HG03135 (cell line): ENCODE results near the gene LAIR2.
A peak's percentile ranks its signal among the peaks of the same experiment; 100 is the strongest.
"Not testable (repeated sequence)": the region's sequence is repeated elsewhere in the genome, so short reads cannot be mapped to it uniquely, and the experiment has no call there.

Experiments used
- ATAC-seq: cut with Tn5 transposase; IDR thresholded peaks from one replicate; pipeline ENCODE4 v1.9.1; 2021; ENCODE audit warnings: mild to moderate bottlenecking, moderate library complexity; ENCODE audit not compliant: unreplicated experiment

Gene LAIR2

DNA sequence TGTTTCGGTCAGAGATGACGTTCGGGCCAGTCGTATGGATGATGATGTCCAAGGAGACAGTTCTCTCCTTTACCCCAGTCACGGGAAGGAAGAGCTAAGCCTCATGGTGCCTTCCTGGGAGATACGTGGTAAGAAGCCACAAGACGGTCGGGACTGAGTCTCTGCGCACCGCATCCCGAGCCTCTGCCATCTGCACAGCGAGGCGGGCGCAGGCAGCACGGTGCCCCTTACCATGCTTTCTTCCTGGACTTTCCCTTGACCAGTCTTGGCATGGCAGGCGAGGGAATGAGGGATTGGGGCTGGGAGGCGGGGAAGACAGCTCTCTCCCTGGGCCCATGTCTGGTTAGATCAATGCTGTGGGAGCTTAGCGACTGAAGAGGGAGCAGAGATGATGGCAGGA lies 10.1 kb upstream of the LAIR2 start:
- ATAC-seq = no peak

DNA sequence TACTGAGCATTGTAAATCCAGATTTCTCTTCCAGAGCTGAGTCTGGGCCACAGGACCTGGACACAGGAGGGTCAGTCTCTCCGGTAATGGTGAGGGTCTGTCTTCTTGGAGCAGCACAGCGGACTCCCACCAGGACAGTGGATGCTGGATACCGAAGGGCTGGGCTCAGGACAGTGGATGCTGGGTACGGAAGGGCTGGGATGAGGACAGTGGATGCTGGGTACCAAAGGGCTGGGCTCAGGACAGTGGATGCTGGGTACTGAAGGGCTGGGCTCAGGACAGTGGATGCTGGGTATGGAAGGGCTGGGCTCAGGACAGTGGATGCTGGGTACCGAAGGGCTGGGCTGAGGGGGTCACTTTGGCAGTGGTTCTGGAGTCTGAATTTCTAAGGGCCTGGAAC lies 9.6 kb upstream of the LAIR2 start:
- not testable (repeated sequence) for ATAC-seq

DNA sequence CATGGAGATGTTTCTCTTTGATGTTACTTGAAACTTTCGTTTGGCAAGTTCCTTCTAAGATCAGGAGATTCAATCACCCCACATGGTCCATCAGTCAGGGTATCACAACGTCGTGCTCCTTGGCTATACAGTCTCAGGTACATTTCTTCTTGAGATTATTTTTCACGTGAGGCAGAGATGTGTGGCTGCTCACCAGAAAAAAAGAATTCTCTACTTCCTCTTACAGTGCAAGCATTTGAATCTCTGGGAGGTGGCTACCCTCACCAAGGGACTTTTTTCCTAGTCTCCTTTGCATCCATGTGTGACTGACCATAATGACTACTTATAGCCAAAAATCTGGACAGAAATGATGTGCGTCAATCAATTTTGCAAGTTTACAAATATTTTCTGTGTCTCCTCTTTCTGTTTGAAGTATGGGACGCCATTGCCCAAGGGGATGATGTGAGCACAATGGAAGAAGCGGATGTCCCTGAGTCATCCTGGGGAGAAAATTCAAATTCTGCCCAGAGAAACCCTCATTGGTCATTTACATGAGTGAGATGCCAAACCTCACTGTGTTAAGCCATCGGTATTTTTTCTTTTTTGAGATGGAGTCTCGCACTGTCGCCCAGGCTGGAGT lies 8.6 kb upstream of the LAIR2 start:
- no peak for ATAC-seq

DNA sequence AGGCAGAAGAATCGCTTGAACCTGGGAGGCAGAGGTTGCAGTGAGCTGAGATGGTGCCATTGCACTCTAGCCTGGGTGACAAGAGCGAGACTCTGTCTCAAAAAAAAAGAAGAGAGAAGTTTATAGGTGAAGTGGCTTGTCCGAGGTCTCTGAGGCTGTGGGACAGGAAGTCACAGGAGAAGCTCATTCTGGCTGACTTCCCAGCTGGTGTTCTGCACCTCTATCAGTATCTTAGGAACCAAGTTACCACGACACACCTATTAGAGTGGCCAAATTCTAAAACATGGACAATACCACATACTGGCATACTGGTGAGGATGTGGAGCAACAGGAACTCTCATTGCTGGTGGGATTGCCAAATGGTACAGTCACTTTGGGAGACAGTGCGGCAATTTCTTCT lies 7.3 kb upstream of the LAIR2 start:
- not testable (repeated sequence) for ATAC-seq

DNA sequence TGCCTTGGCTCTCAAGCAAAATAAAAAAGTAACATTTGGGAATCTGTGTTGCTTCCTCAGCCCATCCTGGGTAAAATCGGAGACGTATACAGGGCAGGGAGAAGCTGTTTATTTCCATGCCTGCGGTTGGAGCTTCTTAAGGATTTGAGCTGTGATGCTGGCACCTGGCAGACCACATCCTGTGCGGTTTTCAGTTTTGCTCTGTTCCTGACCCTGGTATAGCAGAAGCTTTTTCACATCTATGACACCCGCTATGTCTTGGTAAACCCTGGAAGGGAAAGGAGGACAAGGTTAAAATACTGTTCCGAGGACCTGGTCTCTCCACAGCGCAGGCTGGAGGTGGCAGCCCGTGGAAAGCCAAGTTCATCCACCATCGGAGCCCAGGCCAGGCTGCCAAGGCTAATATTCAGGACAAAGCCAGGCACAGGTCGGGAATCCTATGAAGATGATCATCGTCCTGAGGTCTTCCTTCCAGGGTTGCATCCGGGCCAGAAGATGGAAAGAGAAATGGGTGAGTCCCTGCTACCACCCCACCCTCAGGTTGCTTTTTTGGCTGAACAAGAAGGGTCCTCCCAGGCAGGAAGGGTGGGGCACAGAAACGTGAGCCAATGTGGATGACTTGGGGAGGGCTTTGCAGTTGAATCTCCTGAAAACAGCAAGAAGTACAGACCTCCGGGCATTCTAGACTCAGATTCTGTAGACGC lies 4.7 kb upstream of the LAIR2 start:
- not testable (repeated sequence) for ATAC-seq

DNA sequence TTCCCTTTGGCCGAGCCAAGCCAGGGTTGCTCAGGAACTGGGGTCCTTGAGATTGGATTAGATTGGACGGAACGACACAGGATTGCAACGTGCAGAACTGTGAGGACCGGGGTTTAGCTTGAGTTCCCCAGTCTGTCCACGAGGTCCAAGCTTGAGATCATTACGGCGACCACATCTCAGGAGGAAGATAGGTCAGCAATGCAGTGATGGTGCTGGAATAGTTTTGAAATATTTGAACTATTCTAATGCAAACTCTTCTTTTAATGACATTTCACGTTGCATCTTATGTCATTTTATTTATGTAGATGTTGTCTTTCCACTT lies 4.2 kb upstream of the LAIR2 start:
- not testable (repeated sequence) for ATAC-seq

DNA sequence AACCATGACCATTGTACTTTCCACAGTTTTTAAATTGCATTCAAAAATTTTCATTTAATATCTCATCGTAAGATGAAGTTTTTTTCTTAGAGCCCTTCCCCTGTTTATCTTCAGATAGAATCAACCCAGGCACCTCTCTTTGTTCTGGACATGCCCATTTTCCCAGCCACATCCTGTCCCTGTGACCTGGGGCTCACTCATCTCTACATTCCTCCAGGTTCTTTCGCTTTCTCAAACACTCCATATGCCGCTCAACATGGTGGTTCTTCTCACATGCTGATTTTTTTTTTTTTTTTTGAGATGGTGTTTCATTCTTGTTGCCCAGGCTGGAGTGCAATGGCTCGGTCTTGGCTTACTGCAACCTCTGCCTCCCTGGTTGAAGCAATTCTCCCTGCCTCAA lies 2.9 kb downstream of the LAIR2 start:
- ATAC-seq = not testable (repeated sequence)

DNA sequence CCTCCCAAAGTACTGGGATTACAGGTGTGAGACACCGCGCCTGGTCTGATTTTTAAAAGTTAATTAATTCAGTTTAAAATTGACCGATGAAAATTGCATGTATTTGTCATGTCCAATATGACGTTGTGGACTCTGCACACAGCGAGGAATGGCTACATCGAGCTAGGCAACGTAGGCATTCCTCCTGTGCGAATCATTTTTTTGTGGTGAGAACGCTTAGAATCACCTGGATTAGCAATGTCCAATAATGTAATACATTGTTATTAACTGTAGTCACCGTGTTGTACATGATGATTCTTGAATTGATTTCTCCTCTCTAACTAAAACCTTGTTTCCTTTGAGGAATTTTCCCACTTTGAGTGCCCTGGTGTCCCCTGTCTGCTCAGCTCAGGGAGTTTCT lies 3.4 kb downstream of the LAIR2 start:
- ATAC-seq = no peak

DNA sequence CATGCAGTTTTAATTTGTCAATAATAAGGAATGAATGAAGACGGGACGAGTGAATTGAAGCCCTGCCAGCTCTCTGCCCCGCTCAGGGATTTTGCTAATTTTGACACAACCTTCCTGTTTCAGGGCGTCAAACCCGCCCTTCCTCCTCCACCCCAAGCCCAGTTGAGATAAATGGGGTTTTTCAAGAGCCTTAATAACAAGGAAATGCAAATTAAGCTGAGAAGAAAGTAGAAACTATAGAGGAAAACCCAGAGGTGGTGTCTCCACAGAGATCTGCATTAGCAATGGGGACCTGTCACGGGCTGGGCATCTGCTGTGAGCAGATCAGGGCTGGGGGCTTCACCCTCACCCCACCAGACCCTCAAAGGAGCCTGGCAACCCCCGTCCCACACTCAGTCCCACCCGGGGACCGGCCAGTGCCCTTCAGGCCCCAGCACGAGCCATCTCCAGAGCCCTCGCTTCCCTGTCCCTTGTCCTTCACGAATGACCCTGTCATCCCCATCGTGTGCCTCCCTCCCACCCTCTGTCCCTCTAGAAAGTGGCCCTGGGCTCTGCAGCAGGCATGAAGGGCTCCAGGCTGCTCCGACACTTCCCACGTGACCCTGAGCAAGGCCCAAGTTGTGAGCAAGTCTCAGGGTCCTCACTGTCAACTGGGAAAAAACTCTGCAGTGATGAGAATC lies 4.5 kb downstream of the LAIR2 start:
- ATAC-seq = not testable (repeated sequence)

DNA sequence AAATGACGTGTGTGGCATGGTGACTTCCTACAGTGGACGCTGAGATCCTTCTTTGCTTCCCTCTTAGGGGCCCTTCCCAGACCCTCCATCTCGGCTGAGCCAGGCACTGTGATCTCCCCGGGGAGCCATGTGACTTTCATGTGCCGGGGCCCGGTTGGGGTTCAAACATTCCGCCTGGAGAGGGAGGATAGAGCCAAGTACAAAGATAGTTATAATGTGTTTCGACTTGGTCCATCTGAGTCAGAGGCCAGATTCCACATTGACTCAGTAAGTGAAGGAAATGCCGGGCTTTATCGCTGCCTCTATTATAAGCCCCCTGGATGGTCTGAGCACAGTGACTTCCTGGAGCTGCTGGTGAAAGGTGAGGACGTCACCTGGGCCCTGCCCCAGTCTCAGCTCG lies 5.2 kb downstream of the LAIR2 start:
- no peak for ATAC-seq

DNA sequence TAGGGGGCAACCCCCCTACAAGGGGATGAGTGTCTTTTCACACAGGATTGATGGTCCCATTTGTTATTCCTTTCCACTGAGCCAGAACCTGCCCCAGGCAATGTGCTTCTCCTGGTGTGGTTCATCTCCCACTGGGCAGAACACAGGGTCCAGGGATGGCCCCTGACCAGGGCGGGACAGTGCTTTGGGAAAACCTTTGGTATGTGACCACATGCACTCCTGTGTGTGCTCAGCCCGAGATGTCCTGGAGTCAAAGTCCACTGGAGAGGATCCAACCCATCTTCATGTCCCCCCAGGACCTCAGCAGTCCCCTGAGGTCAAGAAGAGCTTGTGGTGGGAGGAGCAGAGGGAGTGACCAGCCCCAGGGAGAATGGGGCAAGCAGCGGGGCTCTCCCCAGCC lies 5.9 kb downstream of the LAIR2 start:
- ATAC-seq = not testable (repeated sequence)

DNA sequence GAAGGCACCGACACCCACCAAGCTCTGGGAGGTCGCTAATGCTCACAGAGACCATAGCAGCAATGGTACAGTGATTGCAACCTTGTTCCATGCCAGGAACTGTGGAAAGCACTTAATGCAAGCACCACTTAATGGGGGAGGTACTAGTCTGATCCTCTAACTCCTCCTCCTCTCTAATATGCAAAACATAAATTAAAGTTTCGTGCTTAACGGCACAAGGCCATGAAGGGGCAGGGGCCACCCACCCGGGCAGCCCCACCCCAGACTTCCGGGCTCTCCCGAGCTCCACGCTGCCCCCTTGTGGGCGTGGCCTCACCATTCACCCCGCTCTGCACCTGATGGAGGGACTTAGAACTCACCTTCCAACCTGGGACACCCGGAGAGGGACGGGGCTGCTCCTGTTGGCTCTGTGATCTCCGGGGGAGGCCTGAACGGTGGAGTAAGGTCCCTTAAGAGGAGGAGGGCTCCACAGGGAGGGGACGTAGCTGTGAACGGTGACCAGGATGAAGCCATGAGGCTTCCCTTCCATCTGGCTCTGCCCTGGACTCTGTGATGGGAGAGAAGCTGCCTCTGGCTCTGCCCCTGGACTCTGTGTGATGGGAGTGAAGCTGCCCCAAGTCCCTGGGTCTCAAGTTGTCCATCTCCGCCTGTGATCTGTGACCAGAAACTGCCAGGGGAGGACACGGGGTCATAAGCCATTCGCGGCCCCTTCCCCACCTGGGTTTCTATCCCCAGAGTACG lies 6.7 kb downstream of the LAIR2 start:
- ATAC-seq = not testable (repeated sequence)

DNA sequence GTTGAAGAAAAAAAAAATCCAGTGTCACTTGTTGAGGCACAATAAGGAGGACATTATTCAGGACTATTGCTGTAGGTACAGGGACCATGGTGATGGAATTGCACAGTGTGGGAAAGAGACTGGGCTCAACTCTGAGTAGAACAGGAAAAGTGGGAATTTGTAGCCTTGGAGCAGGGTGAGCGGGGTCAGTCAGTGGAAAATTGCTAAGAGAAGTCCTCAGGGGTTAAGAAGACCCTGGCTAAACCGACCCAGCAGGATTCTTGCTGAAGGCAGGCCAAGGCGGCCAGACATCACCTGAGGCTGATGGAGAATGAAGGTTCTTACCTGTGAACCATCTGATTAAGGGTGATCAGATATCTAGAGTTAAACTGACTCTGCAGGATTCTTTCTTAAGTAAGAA lies 12.5 kb downstream of the LAIR2 start:
- no peak for ATAC-seq

DNA sequence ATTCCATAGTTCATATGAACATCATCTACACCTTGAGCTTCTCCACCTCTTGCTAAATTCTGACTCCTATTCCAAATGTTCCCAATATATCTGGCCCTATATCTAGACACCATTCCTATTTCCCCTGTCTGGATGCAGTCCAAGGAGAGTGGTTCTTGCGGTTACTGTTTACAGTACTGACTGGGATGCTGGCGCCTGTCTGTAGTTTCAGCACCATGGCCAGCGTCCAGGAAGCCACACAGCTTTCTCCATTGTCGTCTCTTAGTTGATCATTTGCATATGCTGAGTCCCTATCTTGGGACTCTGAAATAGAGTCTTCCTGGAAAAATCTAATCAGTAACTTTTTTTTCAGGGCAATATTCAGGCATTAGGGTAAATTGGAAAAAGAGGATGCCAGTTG lies 14.9 kb downstream of the LAIR2 start:
- no peak for ATAC-seq

DNA sequence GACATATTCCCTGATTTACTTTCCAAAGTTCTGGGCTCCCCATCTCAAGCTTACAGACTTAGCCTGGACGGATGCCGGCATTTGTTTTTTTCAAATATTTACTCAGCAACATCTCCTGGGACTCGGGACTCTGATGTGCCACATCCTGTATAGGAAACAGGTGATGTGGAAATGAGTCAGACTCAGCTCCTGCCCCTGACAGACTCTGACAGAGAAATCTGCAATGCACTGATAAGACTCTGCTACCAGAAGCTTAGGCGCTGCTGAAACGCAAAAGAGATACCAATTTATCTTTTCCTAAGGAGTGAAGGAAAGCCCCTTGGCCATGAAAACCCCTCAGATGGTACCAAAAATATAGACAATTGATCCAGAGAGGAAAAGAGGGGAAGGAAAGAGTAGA lies 16.2 kb downstream of the LAIR2 start:
- ATAC-seq = peak; percentile 64

DNA sequence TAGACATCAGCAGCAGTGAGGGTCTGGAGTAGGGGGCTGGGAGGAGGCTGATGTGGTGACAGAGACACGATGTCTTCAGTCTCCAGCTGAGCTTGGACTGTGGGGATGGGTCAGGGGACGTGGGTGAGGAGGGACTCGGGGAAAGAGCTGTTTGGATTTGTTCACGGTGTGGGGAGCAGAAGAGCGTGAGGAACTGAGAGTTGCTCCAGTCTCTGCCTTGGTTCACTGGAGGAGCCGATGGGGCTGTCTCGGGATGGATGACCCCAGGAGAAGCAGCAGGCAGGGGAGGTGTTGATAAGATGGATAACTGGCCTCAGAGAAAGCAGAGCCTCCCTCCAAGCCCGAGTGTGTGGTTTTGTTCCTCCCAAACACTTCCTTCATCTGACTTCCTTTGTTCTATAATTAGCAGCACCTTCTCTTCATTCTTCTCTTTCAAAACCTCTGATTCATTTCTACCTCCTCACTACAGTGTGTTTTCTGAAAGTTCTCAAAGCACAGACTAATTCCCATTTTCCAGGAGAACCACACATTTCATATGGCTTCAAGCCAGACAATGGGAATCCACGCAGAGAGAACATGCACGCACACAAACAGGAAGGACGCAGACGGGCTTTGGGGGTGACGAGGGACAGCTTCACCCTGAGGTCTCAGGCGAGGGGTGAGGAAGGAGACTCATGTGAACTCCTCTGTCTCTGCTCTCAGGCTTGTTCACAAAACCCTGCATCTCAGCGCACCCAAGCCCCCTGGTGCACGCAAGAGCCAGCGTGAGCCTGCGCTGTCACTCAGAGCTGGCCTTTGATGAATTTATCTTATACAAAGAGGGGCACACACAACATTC lies 18.6 kb downstream of the LAIR2 start:
- ATAC-seq = no peak

DNA sequence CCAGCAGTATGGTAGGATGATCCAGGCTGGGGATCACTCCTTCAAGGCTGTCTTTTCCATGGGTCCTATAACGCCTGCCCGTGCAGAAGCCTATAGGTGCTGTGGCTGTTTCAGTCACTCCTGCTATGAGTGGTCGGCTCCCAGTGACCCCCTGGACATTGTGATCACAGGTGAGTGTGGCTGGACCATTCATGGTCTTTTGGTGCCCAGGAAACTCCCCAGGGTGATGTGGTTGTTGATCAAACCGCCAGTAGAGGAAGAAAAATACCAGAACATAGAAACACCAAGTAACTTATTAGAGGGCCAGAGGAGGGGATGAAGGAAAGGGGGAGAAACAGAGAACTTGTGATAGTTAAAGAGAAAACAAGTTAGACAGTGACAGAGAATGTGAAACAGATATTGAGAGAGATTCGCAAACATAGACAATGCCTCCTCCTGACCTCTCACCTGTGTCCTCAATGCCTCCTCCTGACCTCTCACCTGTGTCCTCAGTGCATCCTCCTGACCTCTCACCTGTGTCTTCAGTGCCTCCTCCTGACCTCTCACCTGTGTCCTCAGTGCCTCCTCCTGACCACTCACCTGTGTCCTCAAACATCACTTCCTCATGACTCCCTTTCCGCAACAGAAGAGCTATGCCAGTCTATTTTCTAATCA lies 19.4 kb downstream of the LAIR2 start:
- ATAC-seq = no peak

DNA sequence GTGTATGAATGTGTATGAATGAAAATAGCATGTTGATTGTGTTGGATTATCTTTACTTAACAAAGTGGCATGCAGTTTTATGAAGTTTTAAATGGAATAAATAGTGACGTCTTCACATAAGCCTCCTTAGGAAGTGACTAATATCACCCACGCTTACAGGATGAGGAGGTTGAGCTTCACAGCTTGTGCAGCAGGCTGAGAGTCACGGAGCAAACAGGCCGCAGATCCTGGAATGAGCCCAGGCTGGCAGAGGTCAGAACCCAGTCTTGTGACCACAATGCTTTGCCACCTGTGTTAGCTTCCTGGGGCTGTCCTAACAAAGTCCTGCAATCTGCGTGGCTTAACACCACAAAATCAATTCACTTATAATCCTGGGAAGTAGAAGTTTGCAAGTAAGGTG lies 20.8 kb downstream of the LAIR2 start:
- ATAC-seq = no peak

DNA sequence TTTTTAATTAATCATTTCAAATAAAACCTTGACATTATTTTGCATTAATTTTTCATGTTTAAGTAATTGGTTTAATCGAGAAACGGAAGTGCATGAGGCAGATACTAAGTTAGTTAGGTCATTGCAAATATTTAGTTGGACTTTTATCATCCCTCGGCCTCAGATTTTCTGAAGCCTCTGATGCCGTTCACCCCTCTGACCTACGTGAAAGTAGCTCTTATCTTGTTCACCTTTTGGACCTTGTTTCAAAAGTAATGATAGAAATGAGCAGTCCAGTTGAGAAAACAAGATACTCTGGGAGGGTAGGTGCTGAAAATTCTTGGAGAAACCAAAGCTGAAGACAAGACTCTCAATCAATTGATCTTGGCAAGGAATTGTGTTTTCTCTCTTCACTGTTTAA lies 23.0 kb downstream of the LAIR2 start:
- no peak for ATAC-seq

DNA sequence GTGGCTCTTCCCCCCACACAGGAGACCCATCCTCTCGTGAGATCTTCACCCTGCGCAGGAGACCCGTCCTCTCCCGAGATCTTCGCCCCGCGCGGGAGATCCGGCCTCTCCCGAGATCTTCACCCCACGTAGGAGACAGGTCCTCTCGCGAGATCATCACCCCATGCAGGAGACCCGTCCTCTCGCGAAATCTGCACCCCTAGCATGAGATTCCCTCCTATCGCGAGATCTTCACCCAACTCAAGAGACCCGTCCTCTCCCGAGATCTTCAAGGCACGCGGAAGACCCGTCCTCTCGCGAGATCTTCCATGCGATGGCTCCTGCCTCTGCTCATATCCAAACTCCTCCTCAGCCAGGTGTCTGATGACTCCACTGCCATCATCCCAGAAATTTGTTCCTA lies 24.3 kb downstream of the LAIR2 start:
- no peak for ATAC-seq
